ENCODE data around the gene KCND3. TPM values are rescaled to one million over a fixed set of nuclear protein-coding genes. Genes with fewer than 3 reads are reported as not detected.

Gene KCND3
- total RNA-seq, 1 donor from 2014 or later = under 0.01 TPM

DNA sequence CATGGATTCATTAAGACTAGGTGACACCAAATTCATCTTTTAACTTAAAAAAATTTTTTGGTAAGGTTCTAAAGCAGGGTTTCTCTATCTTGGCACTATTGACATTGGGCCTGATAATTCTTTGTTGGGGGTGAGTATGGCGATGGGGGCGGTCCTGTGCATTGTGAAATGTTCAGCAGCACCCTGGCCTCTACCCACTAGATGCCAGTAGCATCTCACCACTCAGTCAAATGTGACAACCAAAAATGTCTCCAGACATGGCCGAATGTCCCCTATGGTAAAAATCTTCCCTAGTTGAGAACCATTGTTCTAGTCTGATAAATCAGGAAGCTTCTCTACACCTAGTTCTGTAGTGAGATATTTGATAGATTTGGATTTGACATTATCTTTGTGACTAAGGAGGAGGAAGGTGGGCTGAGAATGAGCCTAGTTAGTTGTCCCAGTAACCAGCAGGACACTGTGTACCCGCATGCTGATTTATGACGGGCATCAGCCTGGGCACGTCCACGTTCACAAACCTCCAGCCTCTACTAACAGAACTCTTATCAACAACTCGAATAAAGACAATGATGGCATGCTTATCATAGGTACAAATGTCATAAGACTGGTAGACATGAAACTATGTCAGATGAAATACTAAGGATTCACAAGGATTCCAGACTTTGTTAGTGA is 104.6 kb downstream of the KCND3 start:
- TF ChIP-seq, protein P1, sequence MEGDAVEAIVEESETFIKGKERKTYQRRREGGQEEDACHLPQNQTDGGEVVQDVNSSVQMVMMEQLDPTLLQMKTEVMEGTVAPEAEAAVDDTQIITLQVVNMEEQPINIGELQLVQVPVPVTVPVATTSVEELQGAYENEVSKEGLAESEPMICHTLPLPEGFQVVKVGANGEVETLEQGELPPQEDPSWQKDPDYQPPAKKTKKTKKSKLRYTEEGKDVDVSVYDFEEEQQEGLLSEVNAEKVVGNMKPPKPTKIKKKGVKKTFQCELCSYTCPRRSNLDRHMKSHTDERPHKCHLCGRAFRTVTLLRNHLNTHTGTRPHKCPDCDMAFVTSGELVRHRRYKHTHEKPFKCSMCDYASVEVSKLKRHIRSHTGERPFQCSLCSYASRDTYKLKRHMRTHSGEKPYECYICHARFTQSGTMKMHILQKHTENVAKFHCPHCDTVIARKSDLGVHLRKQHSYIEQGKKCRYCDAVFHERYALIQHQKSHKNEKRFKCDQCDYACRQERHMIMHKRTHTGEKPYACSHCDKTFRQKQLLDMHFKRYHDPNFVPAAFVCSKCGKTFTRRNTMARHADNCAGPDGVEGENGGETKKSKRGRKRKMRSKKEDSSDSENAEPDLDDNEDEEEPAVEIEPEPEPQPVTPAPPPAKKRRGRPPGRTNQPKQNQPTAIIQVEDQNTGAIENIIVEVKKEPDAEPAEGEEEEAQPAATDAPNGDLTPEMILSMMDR (IDR thresholded peaks at IDR 0.05; ENCODE audit: insufficient read depth, low read length, poor library complexity, severe bottlenecking) = no peak
- DNase-seq (ENCODE audit: low read depth) = no peak
- H3K27me3 ChIP-seq (ENCODE audit: control insufficient read depth, insufficient read depth, low read length) = no peaks in the 10 kb centered on the region
- no peaks in the 10 kb centered on the region for H3K36me3 ChIP-seq (ENCODE audit: control insufficient read depth, insufficient read depth, low read length)
- no peak overlapping the region for H3K4me3 ChIP-seq (ENCODE audit: low read depth, low read length)

DNA sequence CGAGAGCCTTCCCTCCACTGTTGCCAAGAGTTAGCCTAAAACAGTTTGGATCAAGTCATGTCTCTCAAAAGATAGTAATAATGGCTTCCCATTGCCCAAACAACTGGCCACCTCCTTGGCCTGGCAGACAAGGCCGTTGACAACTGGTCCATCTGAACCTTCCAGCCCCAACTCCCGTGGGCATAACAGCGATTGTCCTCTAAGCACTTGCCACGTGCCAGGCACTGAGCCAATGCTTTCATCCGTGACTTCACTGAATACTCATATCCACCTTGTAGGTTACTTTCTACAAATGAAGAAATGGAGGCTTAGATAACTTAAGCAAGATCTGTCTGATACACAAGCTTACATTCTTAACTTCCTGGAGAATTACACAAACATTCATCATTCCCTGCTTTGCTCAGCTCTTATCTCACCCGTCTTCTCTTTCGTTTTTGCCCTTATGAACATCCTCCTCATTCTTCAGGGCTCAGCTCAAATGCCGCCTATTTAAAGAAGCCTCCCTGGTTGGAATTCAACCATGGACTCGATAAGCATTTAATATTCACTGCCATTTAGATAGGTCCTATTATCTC is 106.4 kb downstream of the KCND3 start:
- no peak for DNase-seq (ENCODE audit: low read depth)
- H3K27me3 ChIP-seq (ENCODE audit: control insufficient read depth, insufficient read depth, low read length) = no peaks in the 10 kb centered on the region
- TF ChIP-seq, protein P1 (IDR thresholded peaks at IDR 0.05; ENCODE audit: insufficient read depth, low read length, poor library complexity, severe bottlenecking) = no peak
- H3K4me3 ChIP-seq (ENCODE audit: low read depth, low read length) = no peak overlapping the region
- no peaks in the 10 kb centered on the region for H3K36me3 ChIP-seq (ENCODE audit: control insufficient read depth, insufficient read depth, low read length)

DNA sequence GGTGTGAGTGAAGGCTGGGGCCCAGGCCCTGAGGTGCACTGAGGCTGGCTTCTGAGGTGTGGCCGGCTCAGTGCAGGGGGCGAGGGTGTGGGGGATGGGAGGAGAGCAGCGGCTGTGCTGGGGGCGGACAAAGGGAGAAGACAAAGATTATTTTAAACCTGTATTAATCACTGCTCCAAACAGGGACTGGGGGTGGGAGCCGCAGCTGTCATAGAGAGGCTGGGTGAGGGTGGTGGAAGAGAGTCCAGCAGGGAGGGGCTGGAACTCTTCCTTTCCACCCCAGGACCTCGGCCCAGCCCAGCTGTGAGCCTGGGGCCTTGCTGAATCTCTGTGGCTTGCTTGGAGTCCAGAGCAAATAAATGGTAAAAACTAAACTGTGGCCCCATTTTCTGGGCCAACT is 106.9 kb downstream of the KCND3 start:
- Histone ChIP-seq H3K27me3 (ENCODE audit: control insufficient read depth, insufficient read depth, low read length) (no peaks in the 10 kb centered on the region), H3K36me3 (ENCODE audit: control insufficient read depth, insufficient read depth, low read length) (no peaks in the 10 kb centered on the region), H3K4me3 (ENCODE audit: low read depth, low read length) (no peak overlapping the region)
- DNase-seq (ENCODE audit: low read depth) = no peak
- TF ChIP-seq, protein P1 (IDR thresholded peaks at IDR 0.05; ENCODE audit: insufficient read depth, low read length, poor library complexity, severe bottlenecking) = no peak

DNA sequence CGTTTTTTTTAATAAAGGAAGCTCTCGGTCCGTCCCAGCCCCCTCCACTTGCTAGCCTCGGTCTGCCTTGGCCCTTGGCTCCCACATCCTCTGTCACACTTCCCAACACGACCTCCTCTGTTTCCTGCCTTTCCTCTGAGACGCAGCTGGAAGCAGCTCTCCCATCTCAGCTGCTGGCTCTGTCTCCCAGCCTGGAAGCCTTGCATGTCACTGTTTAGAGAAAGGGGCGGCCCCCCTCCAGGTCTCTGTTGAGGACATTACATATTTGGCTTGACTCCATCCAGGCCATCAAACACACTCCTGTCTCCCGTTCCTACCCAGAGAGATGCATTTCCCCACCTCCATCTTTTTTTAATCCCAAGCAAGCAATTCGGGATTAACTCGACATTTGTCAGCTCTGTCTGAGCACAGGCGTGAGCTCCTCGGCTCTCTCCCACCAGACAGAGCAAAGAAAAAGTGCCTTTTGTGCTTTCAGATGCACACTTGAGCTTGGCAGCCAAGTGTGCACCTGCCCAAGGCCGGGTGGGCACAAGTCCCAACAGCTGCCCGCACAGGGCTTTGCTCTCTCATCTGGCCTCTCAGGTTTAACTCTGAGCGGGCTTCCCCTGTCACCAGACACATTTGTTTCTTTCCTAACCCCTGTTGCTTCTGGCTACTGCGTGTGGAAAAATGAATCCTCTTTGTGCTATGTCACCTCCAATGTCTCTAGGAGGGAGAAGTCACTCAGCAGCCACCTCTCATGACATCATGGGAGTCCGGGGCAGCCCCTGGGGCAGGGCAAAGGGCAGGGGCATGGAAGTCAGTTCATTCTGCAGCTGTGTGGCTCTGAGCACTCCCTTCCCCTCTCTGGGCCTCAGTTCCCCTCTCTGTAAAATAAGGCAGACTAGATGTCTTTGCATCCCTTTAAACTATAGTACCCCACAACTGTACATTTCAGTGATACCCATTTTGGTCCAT is 108.3 kb downstream of the KCND3 start:
- H3K36me3 ChIP-seq (ENCODE audit: control insufficient read depth, insufficient read depth, low read length) = no peaks in the 10 kb centered on the region
- DNase-seq (ENCODE audit: low read depth) = no peak
- no peaks in the 10 kb centered on the region for H3K27me3 ChIP-seq (ENCODE audit: control insufficient read depth, insufficient read depth, low read length)
- no peak overlapping the region for H3K4me3 ChIP-seq (ENCODE audit: low read depth, low read length)
- TF ChIP-seq, protein P1 (IDR thresholded peaks at IDR 0.05; ENCODE audit: insufficient read depth, low read length, poor library complexity, severe bottlenecking) = no peak

DNA sequence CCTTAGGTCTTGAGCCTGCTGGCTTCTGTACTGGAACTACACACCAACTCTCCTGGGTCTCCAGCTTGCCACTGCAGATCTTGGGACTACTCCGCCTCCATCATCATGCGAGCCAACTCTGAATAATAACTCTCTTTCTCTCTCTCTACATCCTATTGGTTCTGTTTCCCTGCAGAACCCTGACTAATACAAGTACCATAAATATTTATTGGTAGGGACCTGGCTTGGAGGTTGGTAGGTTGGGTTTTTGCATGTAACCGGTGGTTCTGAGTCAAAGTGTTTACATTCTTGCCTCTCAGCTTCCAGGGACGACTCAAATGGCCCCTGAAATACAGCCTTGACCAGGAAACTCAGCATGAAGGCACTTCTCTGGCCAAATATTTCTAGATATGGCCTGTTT is 110.4 kb downstream of the KCND3 start:
- no peaks in the 10 kb centered on the region for H3K36me3 ChIP-seq (ENCODE audit: control insufficient read depth, insufficient read depth, low read length)
- no peak overlapping the region for H3K4me3 ChIP-seq (ENCODE audit: low read depth, low read length)
- TF ChIP-seq, protein P1 (IDR thresholded peaks at IDR 0.05; ENCODE audit: insufficient read depth, low read length, poor library complexity, severe bottlenecking) = no peak
- no peaks in the 10 kb centered on the region for H3K27me3 ChIP-seq (ENCODE audit: control insufficient read depth, insufficient read depth, low read length)
- DNase-seq (ENCODE audit: low read depth) = no peak

Data from kidney epithelial cell (primary cell).